ENCODE results near the gene SRSF1.

SRSF1 gene

DNA sequence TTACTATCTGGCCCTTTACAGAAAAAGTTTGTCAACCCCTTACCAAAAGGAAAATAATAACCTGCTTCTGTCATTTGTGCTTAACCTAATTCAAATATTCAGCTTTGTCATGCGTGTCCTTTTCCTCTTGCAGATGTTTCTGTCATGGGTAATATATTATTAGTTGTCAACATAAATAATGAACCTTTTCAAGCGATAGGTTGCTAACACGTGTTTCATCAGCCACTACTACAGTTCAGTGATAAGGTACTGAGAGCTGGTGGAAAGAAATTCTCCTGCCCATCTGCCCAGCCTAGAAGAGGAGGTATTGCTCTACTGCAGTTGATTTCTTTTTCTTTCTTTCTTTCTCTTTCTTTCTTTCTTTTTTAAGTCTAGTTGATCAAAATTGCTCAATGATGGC is 12.0 kb upstream of the SRSF1 start:
- Histone ChIP-seq H3K4me1 (ENCODE audit: control insufficient read depth, insufficient read depth, low read length) (0 out of 2 replicates have a peak, but pooled peaks cover 7% of the 10 kb centered on the region), H3K27me3 (ENCODE audit: control insufficient read depth, insufficient read depth, low read length) (no peaks in the 10 kb centered on the region), H3K9me3 (ENCODE audit: control insufficient read depth, insufficient read depth, low read length) (no peaks in the 10 kb centered on the region)

DNA sequence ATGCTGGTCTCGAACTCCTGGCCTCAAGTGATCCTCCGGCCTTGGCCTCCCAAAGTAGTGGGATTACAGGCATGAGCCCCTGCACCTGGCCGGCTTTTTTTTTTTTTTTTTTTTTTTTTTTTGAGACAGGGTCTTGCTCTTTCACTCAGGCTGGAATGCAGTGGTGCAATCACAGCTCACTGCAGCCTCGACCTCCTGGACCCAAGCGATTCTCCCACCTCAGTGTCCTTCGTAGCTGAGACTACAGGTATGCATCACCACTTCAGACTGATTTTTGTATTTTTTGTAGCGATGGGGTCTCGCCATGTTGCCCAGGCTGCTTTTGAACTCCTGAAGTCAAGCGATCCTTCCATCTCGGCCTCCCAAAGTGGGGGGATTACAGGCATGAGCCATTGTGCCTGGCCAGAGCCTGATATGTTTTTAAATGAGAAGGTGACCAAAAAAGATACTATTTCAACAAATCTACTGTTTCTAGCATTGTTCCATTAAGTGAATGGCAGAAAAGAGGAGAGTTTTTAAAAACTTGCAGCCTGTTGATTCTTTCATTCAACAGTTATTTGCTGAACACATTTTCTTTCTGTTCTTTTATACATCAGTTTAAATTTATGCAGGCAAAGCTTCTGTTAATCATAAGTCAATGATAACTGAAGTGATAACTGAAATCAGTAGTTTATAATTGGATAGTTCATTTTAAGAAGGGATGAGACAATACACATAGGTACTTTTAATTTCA is 3.2 kb upstream of the SRSF1 start:
- peaks cover 8% of the 10 kb centered on the region for H3K36me3 ChIP-seq (ENCODE audit: control insufficient read depth, insufficient read depth, low read length)
- no peaks in the 10 kb centered on the region for H3K9me3 ChIP-seq (ENCODE audit: control insufficient read depth, insufficient read depth, low read length)
- H3K27me3 ChIP-seq (ENCODE audit: control insufficient read depth, insufficient read depth, low read length), result no peaks in the 10 kb centered on the region
- H3K27ac ChIP-seq (ENCODE audit: low read depth, low read length), result no peak overlapping the region
- peaks cover 6% of the 10 kb centered on the region; the same call in 1 of the 2 replicates for H3K4me1 ChIP-seq (ENCODE audit: control insufficient read depth, insufficient read depth, low read length)
- no peak overlapping the region for H3K4me3 ChIP-seq (ENCODE audit: low read depth, low read length)
- no peak overlapping the region for H3K9ac ChIP-seq (ENCODE audit: low read depth, low read length)

More for the DNA sequence above, 12.0 kb upstream of the SRSF1 start:
- H3K36me3 ChIP-seq (ENCODE audit: control insufficient read depth, insufficient read depth, low read length), result no peaks in the 10 kb centered on the region
- no peak overlapping the region for H3K9ac ChIP-seq (ENCODE audit: low read depth, low read length)
- H3K4me3 ChIP-seq (ENCODE audit: low read depth, low read length), result no peak overlapping the region
- H3K27ac ChIP-seq (ENCODE audit: low read depth, low read length), result no peak overlapping the region

DNA sequence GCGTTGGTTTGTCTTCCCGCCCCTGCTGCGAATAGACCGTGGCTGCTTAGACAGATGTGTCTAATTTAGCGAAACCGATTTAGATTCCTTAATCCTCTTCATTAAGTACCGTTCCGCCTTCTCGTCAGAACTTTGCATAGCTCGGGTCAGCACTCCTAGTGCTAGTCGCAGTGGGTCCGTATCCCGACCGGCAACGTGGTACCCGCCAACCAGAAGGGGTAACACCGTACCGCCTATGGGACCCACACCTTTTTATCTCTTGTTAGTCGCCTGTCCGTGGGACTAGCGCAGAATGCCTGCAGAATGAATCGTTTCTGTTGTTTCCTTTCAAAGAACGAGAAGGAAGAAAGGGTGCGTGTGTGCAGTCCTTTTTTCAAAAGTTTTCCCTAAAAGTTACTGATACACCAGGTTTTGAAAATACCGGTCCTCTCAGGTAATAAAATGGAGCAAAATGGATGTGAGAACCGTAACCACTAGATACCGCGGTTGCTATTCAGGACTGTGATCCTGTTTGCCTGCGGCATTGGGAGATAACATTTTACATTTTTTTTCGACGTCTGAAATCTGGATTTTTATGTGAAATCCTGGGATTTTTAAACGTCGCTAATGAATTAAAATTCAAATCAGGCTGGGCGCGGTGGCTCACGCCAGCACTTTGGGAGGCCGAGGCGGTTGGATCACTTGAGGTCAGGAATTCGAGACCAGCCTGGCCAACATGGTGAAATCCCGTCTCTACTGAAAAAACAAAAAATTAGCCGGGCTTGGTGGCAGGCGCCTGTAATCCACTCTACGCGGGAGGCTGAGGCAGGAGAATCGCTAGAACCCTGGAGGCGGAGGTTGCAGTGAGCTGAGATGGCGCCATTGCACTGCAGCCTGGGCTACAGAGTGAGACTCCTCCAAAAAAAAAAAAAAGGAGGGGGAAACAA is 998 bp upstream of the SRSF1 start:
- Histone ChIP-seq H3K4me1 (ENCODE audit: control insufficient read depth, insufficient read depth, low read length) (peaks cover 25% of the 10 kb centered on the region), H3K4me3 (ENCODE audit: low read depth, low read length) (peak overlapping the region; percentile 97), H3K9me3 (ENCODE audit: control insufficient read depth, insufficient read depth, low read length) (no peaks in the 10 kb centered on the region), H3K27me3 (ENCODE audit: control insufficient read depth, insufficient read depth, low read length) (no peaks in the 10 kb centered on the region), H3K27ac (ENCODE audit: low read depth, low read length) (peak overlapping the region; percentile 96), H3K36me3 (ENCODE audit: control insufficient read depth, insufficient read depth, low read length) (peaks cover 30% of the 10 kb centered on the region), H3K9ac (ENCODE audit: low read depth, low read length) (peak overlapping the region; percentile 100)

DNA sequence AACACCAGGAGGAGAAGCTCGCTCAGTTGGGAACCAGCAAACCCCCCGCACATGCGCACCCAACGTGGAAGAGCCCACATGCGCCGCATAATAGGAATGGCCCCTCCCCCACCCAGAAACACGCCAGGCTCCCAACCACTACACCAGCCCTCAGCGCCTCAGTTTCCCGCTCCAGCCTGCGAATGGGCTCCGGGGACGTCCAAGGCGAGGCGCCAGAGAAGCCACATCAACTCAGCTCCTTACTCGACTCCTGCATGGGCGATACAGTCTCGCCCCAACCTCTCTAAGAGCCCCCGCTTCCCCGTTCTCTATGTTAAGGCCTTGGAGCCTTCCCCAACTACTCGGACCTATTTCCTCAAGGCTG is 504 bp downstream of the SRSF1 start:
- Histone ChIP-seq H3K4me3 (ENCODE audit: low read depth, low read length) (peak overlapping the region; percentile 97), H3K9me3 (ENCODE audit: control insufficient read depth, insufficient read depth, low read length) (no peaks in the 10 kb centered on the region), H3K36me3 (ENCODE audit: control insufficient read depth, insufficient read depth, low read length) (peaks cover 45% of the 10 kb centered on the region), H3K4me1 (ENCODE audit: control insufficient read depth, insufficient read depth, low read length) (peaks cover 28% of the 10 kb centered on the region), H3K27ac (ENCODE audit: low read depth, low read length) (peak overlapping the region; percentile 96), H3K27me3 (ENCODE audit: control insufficient read depth, insufficient read depth, low read length) (no peaks in the 10 kb centered on the region), H3K9ac (ENCODE audit: low read depth, low read length) (peak overlapping the region; percentile 100)

DNA sequence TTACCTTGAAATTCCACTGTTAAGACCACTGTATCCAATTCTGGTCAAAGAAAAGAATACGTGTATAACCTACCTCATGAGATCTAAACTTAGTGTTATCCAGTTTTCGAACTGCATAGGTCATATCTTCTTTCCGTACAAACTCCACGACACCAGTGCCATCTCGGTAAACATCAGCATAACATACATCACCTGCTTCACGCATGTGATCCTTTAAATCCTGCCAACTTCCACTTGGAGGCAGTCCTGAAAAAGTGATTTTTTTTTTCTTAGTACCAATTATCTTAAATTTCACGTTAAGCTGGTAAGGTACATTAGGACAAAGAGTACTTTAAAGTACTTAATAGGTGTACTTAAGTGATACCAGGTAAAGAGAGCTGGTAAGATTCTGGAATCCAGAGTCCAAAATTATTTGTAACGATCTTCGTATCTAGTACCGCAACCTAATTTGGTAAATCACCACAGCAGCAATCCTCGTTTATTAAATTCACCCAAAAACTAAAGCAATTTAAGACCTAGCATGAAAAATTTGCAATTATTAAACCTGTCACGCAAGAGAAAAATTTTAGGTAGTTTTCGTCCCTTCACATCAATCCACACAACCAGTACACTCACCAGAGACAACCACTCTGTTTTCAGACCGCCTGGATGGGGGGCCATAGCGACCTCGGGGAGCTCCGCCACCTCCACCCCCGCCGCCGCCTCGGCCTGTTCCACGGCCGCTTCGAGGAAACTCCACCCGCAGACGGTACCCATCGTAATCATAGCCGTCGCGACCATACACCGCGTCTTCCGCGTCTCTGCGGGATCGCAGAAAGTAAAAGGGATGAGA is 1.1 kb downstream of the SRSF1 start:
- Histone ChIP-seq H3K27ac (ENCODE audit: low read depth, low read length) (peak overlapping the region; percentile 96), H3K4me1 (ENCODE audit: control insufficient read depth, insufficient read depth, low read length) (peaks cover 28% of the 10 kb centered on the region), H3K4me3 (ENCODE audit: low read depth, low read length) (peak overlapping the region; percentile 97), H3K9ac (ENCODE audit: low read depth, low read length) (peak overlapping the region; percentile 100), H3K36me3 (ENCODE audit: control insufficient read depth, insufficient read depth, low read length) (peaks cover 51% of the 10 kb centered on the region), H3K27me3 (ENCODE audit: control insufficient read depth, insufficient read depth, low read length) (no peaks in the 10 kb centered on the region), H3K9me3 (ENCODE audit: control insufficient read depth, insufficient read depth, low read length) (no peaks in the 10 kb centered on the region)

DNA sequence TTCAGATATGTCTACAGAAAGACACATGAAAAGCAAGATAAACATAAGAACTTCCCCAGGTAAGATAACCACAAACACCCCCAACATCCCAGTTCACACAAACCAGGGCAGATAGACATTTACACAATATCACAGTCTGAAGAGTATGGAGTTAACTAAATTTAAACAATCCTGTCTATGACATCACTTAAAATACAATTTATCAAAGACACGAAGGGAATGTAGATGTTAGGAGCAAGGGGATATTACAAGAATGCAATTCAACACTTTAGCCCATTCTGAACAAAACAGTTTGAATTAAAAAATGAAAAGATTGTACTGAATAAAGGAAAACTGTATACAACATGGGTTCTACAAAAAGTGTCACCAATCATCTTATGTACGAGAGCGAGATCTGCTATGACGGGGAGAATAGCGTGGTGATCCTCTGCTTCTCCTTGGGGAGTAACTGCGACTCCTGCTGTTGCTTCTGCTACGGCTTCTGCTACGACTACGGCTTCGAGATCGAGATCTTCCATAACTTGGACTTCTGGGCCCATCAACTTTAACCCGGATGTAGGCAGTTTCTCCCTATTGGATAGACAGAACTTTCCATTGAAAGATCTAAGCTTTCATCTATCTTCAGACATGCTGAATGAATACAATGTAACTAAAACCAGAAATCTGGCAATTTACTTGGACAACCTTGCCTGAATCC is 1.9 kb downstream of the SRSF1 start:
- peak overlapping the region; percentile 97 for H3K4me3 ChIP-seq (ENCODE audit: low read depth, low read length)
- peaks cover 28% of the 10 kb centered on the region for H3K4me1 ChIP-seq (ENCODE audit: control insufficient read depth, insufficient read depth, low read length)
- no peaks in the 10 kb centered on the region for H3K9me3 ChIP-seq (ENCODE audit: control insufficient read depth, insufficient read depth, low read length)
- H3K27me3 ChIP-seq (ENCODE audit: control insufficient read depth, insufficient read depth, low read length), result no peaks in the 10 kb centered on the region
- no peak overlapping the region for H3K27ac ChIP-seq (ENCODE audit: low read depth, low read length)
- H3K9ac ChIP-seq (ENCODE audit: low read depth, low read length), result peak overlapping the region; percentile 100
- H3K36me3 ChIP-seq (ENCODE audit: control insufficient read depth, insufficient read depth, low read length), result peaks cover 58% of the 10 kb centered on the region

DNA sequence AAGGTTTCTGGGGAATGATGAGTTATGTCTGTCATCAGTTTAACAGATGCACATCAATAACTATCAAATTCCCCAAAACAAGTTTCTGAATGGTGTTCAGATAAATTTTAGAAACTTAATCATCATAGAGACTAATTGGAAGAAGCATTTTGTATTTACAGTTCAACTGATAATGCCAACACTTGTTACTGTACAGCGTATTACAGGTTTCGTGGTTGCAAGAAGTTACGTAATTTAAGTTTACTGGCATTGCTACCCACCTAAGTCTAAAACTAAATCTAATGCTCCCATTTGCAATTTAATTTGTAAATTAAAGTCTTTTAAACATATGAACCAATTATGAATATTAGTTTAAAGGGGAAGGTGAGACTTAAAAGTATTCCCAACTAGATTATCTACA is 3.0 kb downstream of the SRSF1 start:
- H3K9me3 ChIP-seq (ENCODE audit: control insufficient read depth, insufficient read depth, low read length), result no peaks in the 10 kb centered on the region
- H3K36me3 ChIP-seq (ENCODE audit: control insufficient read depth, insufficient read depth, low read length), result peaks cover 69% of the 10 kb centered on the region
- no peak overlapping the region for H3K9ac ChIP-seq (ENCODE audit: low read depth, low read length)
- H3K4me1 ChIP-seq (ENCODE audit: control insufficient read depth, insufficient read depth, low read length), result peaks cover 28% of the 10 kb centered on the region
- peak overlapping the region; percentile 11; the same call in 1 of the 2 replicates for H3K4me3 ChIP-seq (ENCODE audit: low read depth, low read length)
- no peak overlapping the region for H3K27ac ChIP-seq (ENCODE audit: low read depth, low read length)
- H3K27me3 ChIP-seq (ENCODE audit: control insufficient read depth, insufficient read depth, low read length), result no peaks in the 10 kb centered on the region

DNA sequence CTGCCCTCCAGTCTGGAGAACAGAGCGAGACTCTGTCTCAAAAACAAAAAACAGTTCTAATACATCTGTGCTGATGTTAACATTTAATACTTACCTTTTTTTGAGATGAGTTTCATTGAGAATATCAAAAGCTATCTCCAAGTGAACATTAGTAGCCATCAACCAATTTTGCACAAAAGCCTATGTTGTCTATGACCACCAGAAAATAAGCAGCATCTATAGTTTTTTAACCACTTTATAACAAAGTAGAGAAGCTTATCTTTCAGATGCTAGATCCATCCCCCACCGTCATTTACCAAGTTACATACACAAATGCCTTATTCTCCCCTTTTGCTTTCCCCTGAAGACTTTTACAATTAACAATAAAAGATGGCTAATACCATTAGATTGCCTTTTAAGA is 4.1 kb downstream of the SRSF1 start:
- H3K4me1 ChIP-seq (ENCODE audit: control insufficient read depth, insufficient read depth, low read length), result peaks cover 28% of the 10 kb centered on the region
- H3K9ac ChIP-seq (ENCODE audit: low read depth, low read length), result no peak overlapping the region
- no peak overlapping the region for H3K27ac ChIP-seq (ENCODE audit: low read depth, low read length)
- no peak overlapping the region for H3K4me3 ChIP-seq (ENCODE audit: low read depth, low read length)
- peaks cover 80% of the 10 kb centered on the region for H3K36me3 ChIP-seq (ENCODE audit: control insufficient read depth, insufficient read depth, low read length)
- H3K9me3 ChIP-seq (ENCODE audit: control insufficient read depth, insufficient read depth, low read length), result no peaks in the 10 kb centered on the region
- no peaks in the 10 kb centered on the region for H3K27me3 ChIP-seq (ENCODE audit: control insufficient read depth, insufficient read depth, low read length)

DNA sequence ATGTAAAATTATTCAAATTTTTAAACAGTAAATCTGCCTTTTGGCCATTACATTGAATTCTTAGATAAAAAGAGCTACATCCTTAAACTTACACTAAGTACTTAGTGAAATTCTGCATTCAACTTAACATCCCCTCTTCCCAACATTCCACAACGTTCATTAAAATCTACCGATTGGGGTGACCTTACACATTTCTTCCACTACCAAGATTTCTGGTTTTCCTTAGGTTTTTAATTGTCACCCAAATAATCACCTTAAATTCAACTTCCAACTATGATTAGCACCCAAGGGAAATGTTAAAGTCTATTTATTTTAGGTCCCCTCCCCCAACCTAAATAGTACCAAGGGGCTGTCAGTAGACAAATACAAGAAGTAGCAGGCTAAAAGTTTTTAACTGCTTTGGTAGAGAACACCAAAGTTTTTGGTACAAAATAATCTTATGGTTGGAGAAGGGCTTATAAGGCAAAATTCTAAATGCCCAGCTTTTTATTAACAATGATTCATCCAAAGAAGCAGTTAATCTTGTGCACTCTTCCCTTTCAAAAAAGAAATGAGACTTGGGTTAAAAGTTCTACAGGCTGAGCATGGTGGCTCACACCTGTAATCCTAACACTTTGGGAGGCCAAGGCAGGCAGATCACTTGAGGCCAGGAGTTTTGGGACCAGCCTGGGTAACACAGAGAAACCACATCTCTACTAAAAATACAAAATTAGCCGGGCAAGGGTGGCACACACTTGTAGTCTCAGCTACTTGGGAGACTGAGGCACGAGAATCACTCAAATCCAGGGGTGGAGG is 4.7 kb downstream of the SRSF1 start:
- Histone ChIP-seq H3K9ac (ENCODE audit: low read depth, low read length) (no peak overlapping the region), H3K4me3 (ENCODE audit: low read depth, low read length) (no peak overlapping the region), H3K4me1 (ENCODE audit: control insufficient read depth, insufficient read depth, low read length) (peaks cover 28% of the 10 kb centered on the region), H3K9me3 (ENCODE audit: control insufficient read depth, insufficient read depth, low read length) (no peaks in the 10 kb centered on the region), H3K36me3 (ENCODE audit: control insufficient read depth, insufficient read depth, low read length) (peaks cover 85% of the 10 kb centered on the region), H3K27ac (ENCODE audit: low read depth, low read length) (peak overlapping the region; percentile 24), H3K27me3 (ENCODE audit: control insufficient read depth, insufficient read depth, low read length) (no peaks in the 10 kb centered on the region)

All from HUES48 (cell line).